SU-DHL-6 (cell line): ENCODE data around the gene KLHL29.

Experiments
- CTCF ChIP-seq: fragments of 200-600 bp; sonication (generic); IDR thresholded peaks from one replicate; pipeline ENCODE4 v1.5.1; 2017; ENCODE audit warnings: antibody characterized with exemption, mild to moderate bottlenecking, low read length, moderate library complexity; ENCODE audit not compliant: insufficient read depth, poor library complexity, severe bottlenecking
- EZH2phosphoT487 ChIP-seq: fragments of 200-600 bp; sonication (generic), shearing (Covaris generic); conservative IDR thresholded peaks from 2 replicates; pipeline ENCODE4 v1.6.1; 2018; ENCODE audit warnings: mild to moderate bottlenecking, antibody characterized with exemption, low read length, moderate library complexity, mixed read lengths

- TF ChIP-seq CTCF = no peak
- no peak for TF ChIP-seq EZH2phosphoT487
Measured at GRCh38 chr2:23507267-23508065, 122.5 kb downstream of the KLHL29 start.
